GM23338 (cell line): ENCODE measurements around the gene ROR1. TPM values are rescaled to one million over a fixed set of nuclear protein-coding genes. Genes with fewer than 3 reads are reported as not detected.

ENCODE experiments used
- ATAC-seq: fragments of 200-7000 bp; cut with Tn5 transposase; 3 replicates; pipeline ENCODE4 v1.9.1; 2020
- DNase-seq: peaks from one replicate; pipeline ENCODE4 v3.0.0-alpha.2; 2015; ENCODE audit warnings: low spot score
- H2AFZ ChIP-seq: fragments of 200-600 bp; sonication (generic); 2 replicates; pipeline ENCODE4 v1.8.0; 2016; ENCODE audit warnings: antibody characterized with exemption, mild to moderate bottlenecking, moderate library complexity
- H3F3A ChIP-seq: fragments of 200-600 bp; sonication (generic); replicated peaks from 2 replicates; pipeline ENCODE4 v1.8.0; 2017; ENCODE audit warnings: antibody characterized with exemption, mixed run types, low read depth
- H3K27ac ChIP-seq: fragments of 200-600 bp; sonication (generic); 2 replicates; pipeline ENCODE4 v1.6.1; 2016; ENCODE audit warnings: low read depth
- H3K27me3 ChIP-seq: fragments of 200-600 bp; sonication (generic); 2 replicates; pipeline ENCODE4 v1.8.0; 2016; ENCODE audit warnings: mild to moderate bottlenecking, mixed run types, moderate library complexity; ENCODE audit not compliant: insufficient read depth
- H3K36me3 ChIP-seq: fragments of 200-600 bp; sonication (generic); 2 replicates; pipeline ENCODE4 v1.8.0; 2016; ENCODE audit warnings: mild to moderate bottlenecking; ENCODE audit not compliant: insufficient read depth
- H3K4me1 ChIP-seq: fragments of 200-600 bp; sonication (generic); 2 replicates; pipeline ENCODE4 v1.8.0; 2016; ENCODE audit warnings: mild to moderate bottlenecking, moderate library complexity; ENCODE audit not compliant: insufficient read depth
- H3K4me2 ChIP-seq: fragments of 200-600 bp; sonication (generic); 2 replicates; pipeline ENCODE4 v1.7.1; 2017; ENCODE audit warnings: mixed run types
- H3K4me3 ChIP-seq: fragments of 200-600 bp; sonication (generic); 2 replicates; pipeline ENCODE4 v1.6.1; 2016; ENCODE audit warnings: mixed run types
- H3K79me2 ChIP-seq: fragments of 200-600 bp; sonication (generic); replicated peaks from 2 replicates; pipeline ENCODE4 v1.8.0; 2017; ENCODE audit warnings: mild to moderate bottlenecking; ENCODE audit not compliant: insufficient read depth
- H3K9me2 ChIP-seq: fragments of 200-600 bp; sonication (generic); 2 replicates; pipeline ENCODE4 v1.8.0; 2017; ENCODE audit not compliant: insufficient read depth
- H4K20me1 ChIP-seq: fragments of 200-600 bp; sonication (generic); replicated peaks from 2 replicates; pipeline ENCODE4 v1.8.0; 2017; ENCODE audit warnings: mild to moderate bottlenecking; ENCODE audit not compliant: insufficient read depth
- H3K27ac Mint-ChIP-seq: 2 replicates; pipeline ENCODE4 v1.8.0; 2020; ENCODE audit warnings: inconsistent platforms, mild to moderate bottlenecking, moderate library complexity, mixed read lengths
- H3K27me3 Mint-ChIP-seq: 3 replicates; pipeline ENCODE4 v1.8.0; 2022; ENCODE audit warnings: low read depth, mild to moderate bottlenecking, moderate library complexity, mixed read lengths, inconsistent platforms; ENCODE audit not compliant: insufficient read depth, poor library complexity
- H3K36me3 Mint-ChIP-seq: 3 replicates; pipeline ENCODE4 v1.8.0; 2021; ENCODE audit warnings: low read depth, mild to moderate bottlenecking, inconsistent platforms, moderate library complexity, mixed read lengths
- H3K4me1 Mint-ChIP-seq: 3 replicates; pipeline ENCODE4 v1.8.0; 2020; ENCODE audit warnings: mild to moderate bottlenecking, inconsistent platforms, mixed read lengths
- H3K4me3 Mint-ChIP-seq: 3 replicates; pipeline ENCODE4 v1.8.0; 2021; ENCODE audit warnings: moderate library complexity, mild to moderate bottlenecking, inconsistent platforms, mixed read lengths
- H3K9me3 Mint-ChIP-seq: 3 replicates; pipeline ENCODE4 v1.8.0; 2020; ENCODE audit warnings: moderate library complexity, mild to moderate bottlenecking, inconsistent platforms, mixed read lengths
- CREB1 ChIP-seq: fragments of 250-450 bp; sonication (Bioruptor Pico); IDR thresholded peaks from 2 replicates; pipeline ENCODE4 v1.5.0; 2020; ENCODE audit warnings: low read depth, mild to moderate bottlenecking, moderate library complexity
- JUNB ChIP-seq: IDR thresholded peaks from one replicate; pipeline ENCODE4 v1.6.1; 2016; ENCODE audit warnings: antibody characterized with exemption; ENCODE audit not compliant: unreplicated experiment
- POLR2AphosphoS5 ChIP-seq: IDR thresholded peaks from 2 replicates; pipeline ENCODE4 v1.6.1; 2016; ENCODE audit warnings: antibody characterized with exemption, low read depth
- STAT1 ChIP-seq: IDR thresholded peaks from one replicate; pipeline ENCODE4 v1.6.1; 2016; ENCODE audit warnings: antibody characterized with exemption; ENCODE audit not compliant: unreplicated experiment
- ZNF331 ChIP-seq: fragments of 250-450 bp; sonication (Bioruptor Pico); IDR thresholded peaks from 2 replicates; pipeline ENCODE4 v1.5.0; 2020; ENCODE audit warnings: low read depth, mild to moderate bottlenecking, moderate library complexity
- polyA plus RNA-seq: library from polyadenylated mRNA; unstranded; fragments of >200 nt; fragmentation: Nextera tagmentation; extraction: Ambion mirVana; gene quantifications from 2 replicates; pipeline ENCODE4 v1.2.1, GENCODE V29; 2016
- total RNA-seq: library from RNA; depleted of rRNA; stranded (reverse); fragments of >200 nt; shearing (Covaris generic); gene quantifications from 2 replicates; pipeline ENCODE4 v1.2.3, GENCODE V29; 2014
- TF ChIP-seq, protein P1 (sequence below): IDR thresholded peaks from one replicate; pipeline ENCODE4 v1.6.1; 2018; ENCODE audit warnings: antibody characterized with exemption; ENCODE audit not compliant: unreplicated experiment
- TF ChIP-seq, protein P2 (sequence below): IDR thresholded peaks from 2 replicates; pipeline ENCODE4 v1.6.1; 2016; ENCODE audit warnings: antibody characterized with exemption
- TF ChIP-seq, protein P3 (sequence below): fragments of 250-450 bp; sonication (Bioruptor Pico); IDR thresholded peaks from 2 replicates; pipeline ENCODE4 v1.5.0; 2020; ENCODE audit warnings: mild to moderate bottlenecking, moderate library complexity

Gene ROR1
- total and polyA plus RNA-seq, 2 experiments from 2014 or later = 59.7 to 96.0 TPM

DNA sequence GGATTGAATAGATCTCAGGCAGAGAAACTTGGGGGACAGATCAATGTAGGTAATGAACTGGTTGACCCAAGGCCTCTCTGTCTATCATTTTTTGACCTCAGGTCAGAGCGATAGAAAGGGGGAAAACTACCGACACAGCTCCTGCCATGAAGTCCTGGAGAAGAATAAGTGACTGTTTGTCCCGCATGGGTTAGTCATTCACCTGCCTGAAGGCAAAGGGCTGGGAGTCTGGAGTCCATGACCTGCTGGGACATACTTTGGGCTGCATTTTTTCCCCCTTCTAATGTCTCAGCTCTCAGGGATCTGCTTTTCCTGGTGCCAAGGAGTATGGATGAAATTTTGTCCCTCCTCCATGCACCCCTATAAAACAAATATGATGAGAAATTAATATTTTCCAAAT lies 1.6 kb upstream of the ROR1 start:
- Histone ChIP-seq H3K79me2 (peaks cover 14% of the 10 kb centered on the region), H3K4me2 (peak overlapping the region; percentile 81), H2AFZ (peak overlapping the region; percentile 34; the same call in 1 of the 2 replicates), H3K9me2 (no peaks in the 10 kb centered on the region), H3K4me3 (no peak overlapping the region), H3K36me3 (no peaks in the 10 kb centered on the region), H4K20me1 (no peaks in the 10 kb centered on the region), H3K27me3 (no peaks in the 10 kb centered on the region), H3K4me1 (peaks cover 33% of the 10 kb centered on the region), H3F3A (0 out of 2 replicates have a peak, but pooled peaks cover 6% of the 10 kb centered on the region), H3K27ac (no peak overlapping the region)
- Mint-ChIP-seq H3K27ac (no peak overlapping the region), H3K4me1 (peaks cover 33% of the 10 kb centered on the region), H3K4me3 (no peak overlapping the region), H3K36me3 (peaks cover 5% of the 10 kb centered on the region; the same call in 1 of the 3 replicates), H3K27me3 (peaks cover 10% of the 10 kb centered on the region), H3K9me3 (no peaks in the 10 kb centered on the region; the same call in 2 of the 3 replicates)
- DNase-seq = no peak
- no peak for TF ChIP-seq STAT1
- TF ChIP-seq, protein P1, sequence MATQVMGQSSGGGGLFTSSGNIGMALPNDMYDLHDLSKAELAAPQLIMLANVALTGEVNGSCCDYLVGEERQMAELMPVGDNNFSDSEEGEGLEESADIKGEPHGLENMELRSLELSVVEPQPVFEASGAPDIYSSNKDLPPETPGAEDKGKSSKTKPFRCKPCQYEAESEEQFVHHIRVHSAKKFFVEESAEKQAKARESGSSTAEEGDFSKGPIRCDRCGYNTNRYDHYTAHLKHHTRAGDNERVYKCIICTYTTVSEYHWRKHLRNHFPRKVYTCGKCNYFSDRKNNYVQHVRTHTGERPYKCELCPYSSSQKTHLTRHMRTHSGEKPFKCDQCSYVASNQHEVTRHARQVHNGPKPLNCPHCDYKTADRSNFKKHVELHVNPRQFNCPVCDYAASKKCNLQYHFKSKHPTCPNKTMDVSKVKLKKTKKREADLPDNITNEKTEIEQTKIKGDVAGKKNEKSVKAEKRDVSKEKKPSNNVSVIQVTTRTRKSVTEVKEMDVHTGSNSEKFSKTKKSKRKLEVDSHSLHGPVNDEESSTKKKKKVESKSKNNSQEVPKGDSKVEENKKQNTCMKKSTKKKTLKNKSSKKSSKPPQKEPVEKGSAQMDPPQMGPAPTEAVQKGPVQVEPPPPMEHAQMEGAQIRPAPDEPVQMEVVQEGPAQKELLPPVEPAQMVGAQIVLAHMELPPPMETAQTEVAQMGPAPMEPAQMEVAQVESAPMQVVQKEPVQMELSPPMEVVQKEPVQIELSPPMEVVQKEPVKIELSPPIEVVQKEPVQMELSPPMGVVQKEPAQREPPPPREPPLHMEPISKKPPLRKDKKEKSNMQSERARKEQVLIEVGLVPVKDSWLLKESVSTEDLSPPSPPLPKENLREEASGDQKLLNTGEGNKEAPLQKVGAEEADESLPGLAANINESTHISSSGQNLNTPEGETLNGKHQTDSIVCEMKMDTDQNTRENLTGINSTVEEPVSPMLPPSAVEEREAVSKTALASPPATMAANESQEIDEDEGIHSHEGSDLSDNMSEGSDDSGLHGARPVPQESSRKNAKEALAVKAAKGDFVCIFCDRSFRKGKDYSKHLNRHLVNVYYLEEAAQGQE = no peak
- no peak for TF ChIP-seq CREB1 (CRISPR knock-in tag)
- no peak for ATAC-seq

DNA sequence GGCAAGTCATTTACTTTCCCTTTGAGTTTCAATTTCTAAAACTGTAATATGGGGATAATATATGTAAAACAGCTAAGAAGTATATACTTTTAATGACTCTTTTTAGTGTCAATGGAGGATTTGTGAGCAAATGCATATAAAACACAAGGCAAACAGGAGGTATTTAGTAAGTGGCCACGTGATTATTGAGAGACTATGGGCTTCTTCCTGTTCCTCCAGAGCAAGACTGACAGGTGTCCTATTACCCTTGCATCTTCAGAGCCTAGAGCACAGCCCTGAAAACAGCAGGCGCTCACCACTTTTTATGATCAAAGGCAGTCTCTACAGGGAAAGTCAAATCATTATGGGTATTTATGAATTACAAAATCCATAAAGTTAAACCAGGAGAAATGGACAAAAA lies 941 bp upstream of the ROR1 start:
- no peaks in the 10 kb centered on the region for H3K36me3 ChIP-seq
- H4K20me1 ChIP-seq = no peaks in the 10 kb centered on the region; the same call in 1 of the 2 replicates
- H3K27ac ChIP-seq = no peak overlapping the region
- H3K4me3 ChIP-seq = peak overlapping the region; percentile 72
- peaks cover 40% of the 10 kb centered on the region for H3K4me1 ChIP-seq
- peaks cover 21% of the 10 kb centered on the region for H3K79me2 ChIP-seq
- H3K27me3 Mint-ChIP-seq = peaks cover 10% of the 10 kb centered on the region
- TF ChIP-seq JUNB (no peak), ZNF331 (CRISPR knock-in tag) (no peak), CREB1 (CRISPR knock-in tag) (no peak), POLR2AphosphoS5 (no peak)
- TF ChIP-seq, protein P2, sequence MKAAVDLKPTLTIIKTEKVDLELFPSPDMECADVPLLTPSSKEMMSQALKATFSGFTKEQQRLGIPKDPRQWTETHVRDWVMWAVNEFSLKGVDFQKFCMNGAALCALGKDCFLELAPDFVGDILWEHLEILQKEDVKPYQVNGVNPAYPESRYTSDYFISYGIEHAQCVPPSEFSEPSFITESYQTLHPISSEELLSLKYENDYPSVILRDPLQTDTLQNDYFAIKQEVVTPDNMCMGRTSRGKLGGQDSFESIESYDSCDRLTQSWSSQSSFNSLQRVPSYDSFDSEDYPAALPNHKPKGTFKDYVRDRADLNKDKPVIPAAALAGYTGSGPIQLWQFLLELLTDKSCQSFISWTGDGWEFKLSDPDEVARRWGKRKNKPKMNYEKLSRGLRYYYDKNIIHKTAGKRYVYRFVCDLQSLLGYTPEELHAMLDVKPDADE = no peak
- TF ChIP-seq, protein P3, sequence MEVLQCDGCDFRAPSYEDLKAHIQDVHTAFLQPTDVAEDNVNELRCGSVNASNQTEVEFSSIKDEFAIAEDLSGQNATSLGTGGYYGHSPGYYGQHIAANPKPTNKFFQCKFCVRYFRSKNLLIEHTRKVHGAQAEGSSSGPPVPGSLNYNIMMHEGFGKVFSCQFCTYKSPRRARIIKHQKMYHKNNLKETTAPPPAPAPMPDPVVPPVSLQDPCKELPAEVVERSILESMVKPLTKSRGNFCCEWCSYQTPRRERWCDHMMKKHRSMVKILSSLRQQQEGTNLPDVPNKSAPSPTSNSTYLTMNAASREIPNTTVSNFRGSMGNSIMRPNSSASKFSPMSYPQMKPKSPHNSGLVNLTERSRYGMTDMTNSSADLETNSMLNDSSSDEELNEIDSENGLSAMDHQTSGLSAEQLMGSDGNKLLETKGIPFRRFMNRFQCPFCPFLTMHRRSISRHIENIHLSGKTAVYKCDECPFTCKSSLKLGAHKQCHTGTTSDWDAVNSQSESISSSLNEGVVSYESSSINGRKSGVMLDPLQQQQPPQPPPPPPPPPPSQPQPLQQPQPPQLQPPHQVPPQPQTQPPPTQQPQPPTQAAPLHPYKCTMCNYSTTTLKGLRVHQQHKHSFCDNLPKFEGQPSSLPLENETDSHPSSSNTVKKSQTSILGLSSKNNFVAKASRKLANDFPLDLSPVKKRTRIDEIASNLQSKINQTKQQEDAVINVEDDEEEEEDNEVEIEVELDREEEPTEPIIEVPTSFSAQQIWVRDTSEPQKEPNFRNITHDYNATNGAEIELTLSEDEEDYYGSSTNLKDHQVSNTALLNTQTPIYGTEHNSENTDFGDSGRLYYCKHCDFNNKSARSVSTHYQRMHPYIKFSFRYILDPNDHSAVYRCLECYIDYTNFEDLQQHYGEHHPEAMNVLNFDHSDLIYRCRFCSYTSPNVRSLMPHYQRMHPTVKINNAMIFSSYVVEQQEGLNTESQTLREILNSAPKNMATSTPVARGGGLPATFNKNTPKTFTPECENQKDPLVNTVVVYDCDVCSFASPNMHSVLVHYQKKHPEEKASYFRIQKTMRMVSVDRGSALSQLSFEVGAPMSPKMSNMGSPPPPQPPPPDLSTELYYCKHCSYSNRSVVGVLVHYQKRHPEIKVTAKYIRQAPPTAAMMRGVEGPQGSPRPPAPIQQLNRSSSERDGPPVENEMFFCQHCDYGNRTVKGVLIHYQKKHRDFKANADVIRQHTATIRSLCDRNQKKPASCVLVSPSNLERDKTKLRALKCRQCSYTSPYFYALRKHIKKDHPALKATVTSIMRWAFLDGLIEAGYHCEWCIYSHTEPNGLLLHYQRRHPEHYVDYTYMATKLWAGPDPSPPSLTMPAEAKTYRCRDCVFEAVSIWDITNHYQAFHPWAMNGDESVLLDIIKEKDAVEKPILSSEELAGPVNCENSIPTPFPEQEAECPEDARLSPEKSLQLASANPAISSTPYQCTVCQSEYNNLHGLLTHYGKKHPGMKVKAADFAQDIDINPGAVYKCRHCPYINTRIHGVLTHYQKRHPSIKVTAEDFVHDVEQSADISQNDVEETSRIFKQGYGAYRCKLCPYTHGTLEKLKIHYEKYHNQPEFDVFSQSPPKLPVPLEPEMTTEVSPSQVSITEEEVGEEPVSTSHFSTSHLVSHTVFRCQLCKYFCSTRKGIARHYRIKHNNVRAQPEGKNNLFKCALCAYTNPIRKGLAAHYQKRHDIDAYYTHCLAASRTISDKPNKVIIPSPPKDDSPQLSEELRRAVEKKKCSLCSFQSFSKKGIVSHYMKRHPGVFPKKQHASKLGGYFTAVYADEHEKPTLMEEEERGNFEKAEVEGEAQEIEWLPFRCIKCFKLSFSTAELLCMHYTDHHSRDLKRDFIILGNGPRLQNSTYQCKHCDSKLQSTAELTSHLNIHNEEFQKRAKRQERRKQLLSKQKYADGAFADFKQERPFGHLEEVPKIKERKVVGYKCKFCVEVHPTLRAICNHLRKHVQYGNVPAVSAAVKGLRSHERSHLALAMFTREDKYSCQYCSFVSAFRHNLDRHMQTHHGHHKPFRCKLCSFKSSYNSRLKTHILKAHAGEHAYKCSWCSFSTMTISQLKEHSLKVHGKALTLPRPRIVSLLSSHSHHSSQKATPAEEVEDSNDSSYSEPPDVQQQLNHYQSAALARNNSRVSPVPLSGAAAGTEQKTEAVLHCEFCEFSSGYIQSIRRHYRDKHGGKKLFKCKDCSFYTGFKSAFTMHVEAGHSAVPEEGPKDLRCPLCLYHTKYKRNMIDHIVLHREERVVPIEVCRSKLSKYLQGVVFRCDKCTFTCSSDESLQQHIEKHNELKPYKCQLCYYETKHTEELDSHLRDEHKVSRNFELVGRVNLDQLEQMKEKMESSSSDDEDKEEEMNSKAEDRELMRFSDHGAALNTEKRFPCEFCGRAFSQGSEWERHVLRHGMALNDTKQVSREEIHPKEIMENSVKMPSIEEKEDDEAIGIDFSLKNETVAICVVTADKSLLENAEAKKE = no peak
- no peak overlapping the region for H2AFZ ChIP-seq
- DNase-seq = peak; percentile 69
- no peaks in the 10 kb centered on the region; the same call in 2 of the 3 replicates for H3K9me3 Mint-ChIP-seq
- H3K4me2 ChIP-seq = peak overlapping the region; percentile 81
- peak; percentile 24 for ATAC-seq
- peaks cover 5% of the 10 kb centered on the region; the same call in 1 of the 3 replicates for H3K36me3 Mint-ChIP-seq
- H3K27ac Mint-ChIP-seq = no peak overlapping the region
- H3F3A ChIP-seq = 0 out of 2 replicates have a peak, but pooled peaks cover 6% of the 10 kb centered on the region
- H3K4me3 Mint-ChIP-seq = peak overlapping the region; percentile 91
- no peaks in the 10 kb centered on the region for H3K9me2 ChIP-seq
- H3K27me3 ChIP-seq = no peaks in the 10 kb centered on the region
- H3K4me1 Mint-ChIP-seq = peaks cover 40% of the 10 kb centered on the region
